Measurements from ENCODE around the gene DENND4A.

The DENND4A gene

DNA sequence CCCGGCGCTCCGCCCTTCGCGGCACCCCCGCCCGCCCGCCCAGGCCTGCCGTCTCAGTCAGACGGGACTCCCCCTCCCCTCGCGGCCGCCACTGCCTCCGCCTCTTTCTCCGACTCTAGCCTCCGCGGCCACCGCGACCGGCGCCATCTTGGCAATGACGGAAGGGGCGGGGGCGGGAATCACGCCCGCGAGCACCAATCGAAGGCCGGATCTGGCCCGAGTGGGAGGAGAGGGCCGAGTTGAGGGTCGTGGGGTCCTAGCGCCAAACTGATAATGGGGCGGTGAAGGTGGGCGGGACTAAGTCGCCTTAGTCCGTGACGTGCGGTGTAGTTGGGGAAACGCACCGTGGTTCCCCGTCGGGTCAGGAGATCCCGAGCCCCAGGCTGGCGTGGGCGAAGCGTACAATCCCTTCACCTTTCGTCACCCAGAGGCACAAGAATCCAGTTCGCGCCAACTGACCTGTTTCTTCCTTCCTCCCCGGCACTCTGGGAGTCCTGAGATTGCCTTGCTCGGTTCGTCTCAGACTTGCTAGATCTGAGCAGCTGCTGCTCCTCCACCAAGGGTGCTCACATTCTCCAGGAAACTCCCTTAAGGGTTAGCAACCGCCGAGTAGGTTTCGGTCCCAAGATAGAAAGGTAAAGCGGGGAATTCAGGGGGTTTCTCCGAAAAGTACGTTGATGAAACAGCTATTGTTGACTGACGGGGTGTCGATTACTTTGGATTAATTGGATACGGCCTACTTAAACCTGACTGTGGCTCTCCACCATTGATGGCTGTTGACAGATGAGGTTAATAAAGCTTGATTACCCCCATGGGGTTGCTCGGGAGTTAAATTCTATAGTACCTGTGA lies at the start of gene DENND4A:
TSS of gene DENND4A (minus strand) at position 156 of the 850 bp plus-strand sequence. CDS start 35,843 bp downstream, outside the sequence.
- H3K27me3 ChIP-seq (ENCODE audit: control insufficient read depth in 1 of 2, insufficient read depth in 2 of 2, low read length in 2 of 2) = no peaks in the 10 kb centered on the region
- peaks cover 20% of the 10 kb centered on the region for H3K4me1 ChIP-seq (ENCODE audit: insufficient read depth, low read length)
- no peaks in the 10 kb centered on the region for H3K9me3 ChIP-seq (ENCODE audit: low read length)
- H3K9ac ChIP-seq (ENCODE audit: low read length) = peak within 1 kb of the TSS; percentile 90
- H3K4me3 ChIP-seq (ENCODE audit: low read depth in 1 of 2, low read length in 2 of 2) = peak within 1 kb of the TSS; percentile 80 to 89
- H3K36me3 ChIP-seq (ENCODE audit: insufficient read depth, low read length) = no peaks in the 10 kb centered on the region
- H3K27ac ChIP-seq (ENCODE audit: low read depth, low read length) = peak within 1 kb of the TSS; percentile 83

DNA sequence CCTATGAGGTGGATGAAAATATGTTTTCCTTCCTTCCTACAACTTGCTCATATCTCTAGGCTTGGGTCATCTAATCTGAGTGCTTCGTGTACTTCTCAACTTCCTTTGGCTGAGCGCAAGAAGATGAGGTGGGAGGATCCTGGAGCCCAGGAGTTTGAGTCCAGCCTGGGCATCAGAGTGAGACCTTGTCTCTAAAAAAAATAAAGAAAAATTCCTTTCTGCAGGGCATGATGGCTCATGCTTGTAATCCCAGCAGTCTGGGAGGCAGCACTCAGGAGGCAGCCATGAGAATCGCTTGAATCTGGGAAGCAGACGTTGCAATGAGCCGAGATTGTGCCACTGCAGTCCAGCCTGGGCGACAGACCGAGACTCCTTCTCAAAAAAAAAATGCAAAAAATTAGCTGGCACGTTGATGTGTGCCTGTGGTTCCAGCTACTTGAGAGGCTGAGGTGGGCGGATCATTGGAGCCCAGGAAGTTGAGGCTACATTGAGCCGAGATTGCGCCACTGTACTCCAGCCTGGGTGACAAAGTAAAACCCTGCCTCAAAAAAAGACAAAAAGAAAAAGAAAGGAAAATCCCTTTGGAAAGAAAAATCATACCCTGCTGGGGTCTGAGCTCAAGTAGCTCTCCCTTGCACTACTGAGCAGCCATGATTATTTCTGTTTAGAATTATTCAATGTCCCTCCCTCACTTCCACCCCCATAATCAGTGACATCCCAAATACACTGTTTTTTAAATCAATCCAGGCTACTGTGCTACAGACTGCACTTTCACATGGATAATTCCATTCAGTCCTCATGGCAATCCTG lies 49.2 kb upstream of the DENND4A start:
- no peak overlapping the region for H3K4me3 ChIP-seq (ENCODE audit: low read depth in 1 of 2, low read length in 2 of 2)
- H3K9me3 ChIP-seq (ENCODE audit: low read length) = no peaks in the 10 kb centered on the region
- no peaks in the 10 kb centered on the region for H3K27me3 ChIP-seq (ENCODE audit: control insufficient read depth in 1 of 2, insufficient read depth in 2 of 2, low read length in 2 of 2)
- no peak overlapping the region for H3K27ac ChIP-seq (ENCODE audit: low read depth, low read length)
- H3K9ac ChIP-seq (ENCODE audit: low read length) = no peak overlapping the region
- no peaks in the 10 kb centered on the region for H3K36me3 ChIP-seq (ENCODE audit: insufficient read depth, low read length)
- H3K4me1 ChIP-seq (ENCODE audit: insufficient read depth, low read length) = no peaks in the 10 kb centered on the region

DNA sequence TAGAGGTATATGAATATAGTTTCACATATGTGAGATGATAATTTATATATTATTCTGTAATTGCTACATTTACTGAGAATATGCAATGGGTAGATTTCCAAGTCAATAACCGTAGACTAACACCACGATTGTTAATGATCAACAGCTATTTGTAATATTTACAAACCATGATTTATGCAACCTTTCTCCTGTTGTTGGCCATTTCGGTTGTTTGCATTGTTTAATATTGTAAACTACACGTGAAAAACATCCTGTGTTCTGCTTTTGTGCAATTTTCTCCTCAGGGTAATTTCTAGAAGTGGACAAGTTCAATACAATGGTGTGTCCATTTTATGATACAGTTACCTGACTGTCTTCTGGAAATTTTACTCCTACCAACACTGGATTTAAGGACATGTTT lies 47.9 kb upstream of the DENND4A start:
- no peak overlapping the region for H3K4me3 ChIP-seq (ENCODE audit: low read depth in 1 of 2, low read length in 2 of 2)
- no peaks in the 10 kb centered on the region for H3K9me3 ChIP-seq (ENCODE audit: low read length)
- H3K27ac ChIP-seq (ENCODE audit: low read depth, low read length) = no peak overlapping the region
- no peaks in the 10 kb centered on the region for H3K27me3 ChIP-seq (ENCODE audit: control insufficient read depth in 1 of 2, insufficient read depth in 2 of 2, low read length in 2 of 2)
- H3K36me3 ChIP-seq (ENCODE audit: insufficient read depth, low read length) = no peaks in the 10 kb centered on the region
- H3K4me1 ChIP-seq (ENCODE audit: insufficient read depth, low read length) = peaks cover 12% of the 10 kb centered on the region
- H3K9ac ChIP-seq (ENCODE audit: low read length) = no peak overlapping the region

DNA sequence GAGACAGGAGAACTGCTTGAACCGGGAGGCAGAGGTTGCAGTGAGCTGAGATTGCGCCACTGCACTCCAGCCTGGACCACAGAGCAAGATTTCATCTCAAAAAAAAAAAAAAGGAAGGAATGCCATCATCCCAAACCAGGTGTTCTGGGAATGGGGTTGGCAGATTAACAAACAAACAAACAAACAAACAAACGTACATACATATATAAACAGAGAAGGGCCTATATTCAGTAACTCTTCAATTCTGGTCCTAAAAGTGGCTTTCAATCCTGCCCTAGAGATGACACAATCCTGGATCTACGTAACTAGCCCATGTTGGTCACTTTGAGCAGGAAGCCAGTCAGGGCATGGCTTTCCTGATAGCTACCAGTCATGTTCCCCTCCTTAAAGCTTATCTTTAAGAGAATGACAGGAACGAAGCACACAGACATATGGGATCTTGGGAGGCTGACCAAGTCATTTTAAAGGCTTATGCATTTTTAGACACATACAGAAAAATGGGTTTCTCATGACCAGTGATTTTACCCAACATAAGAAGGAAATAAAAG lies 47.3 kb upstream of the DENND4A start:
- Histone ChIP-seq H3K4me3 (ENCODE audit: low read depth in 1 of 2, low read length in 2 of 2) (no peak overlapping the region), H3K36me3 (ENCODE audit: insufficient read depth, low read length) (no peaks in the 10 kb centered on the region), H3K27me3 (ENCODE audit: control insufficient read depth in 1 of 2, insufficient read depth in 2 of 2, low read length in 2 of 2) (no peaks in the 10 kb centered on the region), H3K27ac (ENCODE audit: low read depth, low read length) (no peak overlapping the region), H3K9me3 (ENCODE audit: low read length) (no peaks in the 10 kb centered on the region), H3K9ac (ENCODE audit: low read length) (no peak overlapping the region), H3K4me1 (ENCODE audit: insufficient read depth, low read length) (peaks cover 18% of the 10 kb centered on the region)

DNA sequence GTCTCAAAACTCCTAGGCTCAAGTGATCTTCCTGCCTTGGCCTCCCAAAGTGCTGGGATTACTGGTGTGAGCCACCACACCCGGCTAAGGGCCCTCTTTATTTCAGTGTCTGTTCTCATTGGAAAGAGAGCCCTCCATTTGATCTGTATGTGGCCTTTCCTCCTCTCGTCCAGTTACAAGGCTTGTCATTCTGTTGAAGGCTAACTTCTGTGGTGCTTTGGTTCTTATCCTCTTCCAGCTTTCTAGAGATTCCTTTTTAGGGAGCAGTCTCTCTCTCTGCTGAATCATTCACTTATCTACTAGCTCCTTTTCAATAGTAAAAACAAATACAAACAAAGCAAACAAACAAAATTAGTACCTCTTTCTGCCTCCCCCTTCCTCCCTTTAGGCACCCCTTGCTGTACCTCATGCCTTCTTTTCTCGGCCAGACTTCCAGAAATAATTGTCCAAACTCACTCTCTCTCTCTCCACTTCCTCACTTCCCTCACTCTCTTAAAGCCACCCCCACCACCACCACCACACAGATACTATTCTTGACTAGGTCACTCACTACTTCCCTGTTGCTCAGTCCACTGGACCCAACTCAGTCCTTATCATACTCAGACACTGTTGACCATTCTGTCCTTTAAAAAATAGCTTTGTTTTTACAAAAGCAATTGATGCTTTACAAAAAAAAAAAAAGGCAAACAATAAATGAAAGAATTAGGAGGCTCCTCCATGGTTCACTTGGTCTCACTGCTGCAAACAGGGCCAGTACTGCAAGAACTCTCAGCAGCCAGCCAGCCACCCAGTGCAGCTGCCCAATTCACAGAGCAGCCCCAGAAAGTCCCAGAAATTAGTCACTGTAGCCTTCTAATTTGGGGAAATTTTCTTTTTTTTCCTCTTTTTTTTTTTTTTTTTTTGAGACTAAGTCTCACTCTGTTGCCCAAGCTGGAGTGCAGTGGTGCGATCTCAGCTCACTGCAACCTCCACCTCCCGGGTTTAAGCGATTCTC lies 45.5 kb upstream of the DENND4A start:
- no peaks in the 10 kb centered on the region for H3K9me3 ChIP-seq (ENCODE audit: low read length)
- peaks cover 36% of the 10 kb centered on the region for H3K4me1 ChIP-seq (ENCODE audit: insufficient read depth, low read length)
- H3K9ac ChIP-seq (ENCODE audit: low read length) = no peak overlapping the region
- no peaks in the 10 kb centered on the region for H3K27me3 ChIP-seq (ENCODE audit: control insufficient read depth in 1 of 2, insufficient read depth in 2 of 2, low read length in 2 of 2)
- H3K36me3 ChIP-seq (ENCODE audit: insufficient read depth, low read length) = no peaks in the 10 kb centered on the region
- no peak overlapping the region for H3K4me3 ChIP-seq (ENCODE audit: low read depth in 1 of 2, low read length in 2 of 2)
- no peak overlapping the region for H3K27ac ChIP-seq (ENCODE audit: low read depth, low read length)

DNA sequence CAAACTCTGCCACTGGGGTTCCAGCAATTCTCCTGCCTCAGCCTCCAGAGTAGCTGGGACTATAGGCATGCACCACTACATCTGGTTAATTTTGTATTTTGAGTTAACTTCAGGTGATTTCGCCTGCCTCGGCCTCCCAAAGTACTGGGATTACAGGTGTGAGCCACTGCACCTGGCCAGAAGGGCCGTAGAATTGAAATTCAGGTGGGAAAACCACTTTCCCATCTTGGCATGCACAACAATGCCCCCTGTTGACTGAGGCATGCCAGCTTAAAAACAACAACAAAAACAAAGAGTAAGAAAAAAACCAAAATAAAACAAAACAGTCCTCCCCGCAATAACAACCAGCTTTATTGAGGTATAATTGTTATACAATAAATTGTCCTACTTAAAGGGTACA lies 44.6 kb upstream of the DENND4A start:
- H3K4me1 ChIP-seq (ENCODE audit: insufficient read depth, low read length) = peaks cover 41% of the 10 kb centered on the region
- no peaks in the 10 kb centered on the region for H3K36me3 ChIP-seq (ENCODE audit: insufficient read depth, low read length)
- no peaks in the 10 kb centered on the region for H3K9me3 ChIP-seq (ENCODE audit: low read length)
- no peak overlapping the region for H3K4me3 ChIP-seq (ENCODE audit: low read depth in 1 of 2, low read length in 2 of 2)
- no peaks in the 10 kb centered on the region for H3K27me3 ChIP-seq (ENCODE audit: control insufficient read depth in 1 of 2, insufficient read depth in 2 of 2, low read length in 2 of 2)
- H3K9ac ChIP-seq (ENCODE audit: low read length) = no peak overlapping the region
- no peak overlapping the region for H3K27ac ChIP-seq (ENCODE audit: low read depth, low read length)

DNA sequence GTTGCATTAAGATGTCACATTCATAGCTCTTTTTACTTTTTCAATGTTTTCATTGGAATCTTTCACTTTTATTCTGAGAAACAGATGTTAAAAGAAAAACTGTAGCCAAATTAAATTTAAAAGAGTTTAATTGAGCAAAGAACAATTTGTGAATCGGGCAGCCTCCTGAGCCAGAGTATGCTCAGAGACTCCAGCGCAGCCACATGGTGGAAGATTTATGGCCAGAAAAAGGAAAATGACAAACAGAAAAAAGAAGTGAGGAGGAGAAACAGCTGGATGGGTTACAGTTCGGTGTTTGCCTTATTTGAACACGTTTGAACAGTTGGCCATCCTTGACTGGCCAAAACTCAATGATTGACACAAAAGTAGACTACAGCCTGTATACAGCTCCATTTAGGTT lies 43.4 kb upstream of the DENND4A start:
- H3K4me1 ChIP-seq (ENCODE audit: insufficient read depth, low read length) = peaks cover 41% of the 10 kb centered on the region

DNA sequence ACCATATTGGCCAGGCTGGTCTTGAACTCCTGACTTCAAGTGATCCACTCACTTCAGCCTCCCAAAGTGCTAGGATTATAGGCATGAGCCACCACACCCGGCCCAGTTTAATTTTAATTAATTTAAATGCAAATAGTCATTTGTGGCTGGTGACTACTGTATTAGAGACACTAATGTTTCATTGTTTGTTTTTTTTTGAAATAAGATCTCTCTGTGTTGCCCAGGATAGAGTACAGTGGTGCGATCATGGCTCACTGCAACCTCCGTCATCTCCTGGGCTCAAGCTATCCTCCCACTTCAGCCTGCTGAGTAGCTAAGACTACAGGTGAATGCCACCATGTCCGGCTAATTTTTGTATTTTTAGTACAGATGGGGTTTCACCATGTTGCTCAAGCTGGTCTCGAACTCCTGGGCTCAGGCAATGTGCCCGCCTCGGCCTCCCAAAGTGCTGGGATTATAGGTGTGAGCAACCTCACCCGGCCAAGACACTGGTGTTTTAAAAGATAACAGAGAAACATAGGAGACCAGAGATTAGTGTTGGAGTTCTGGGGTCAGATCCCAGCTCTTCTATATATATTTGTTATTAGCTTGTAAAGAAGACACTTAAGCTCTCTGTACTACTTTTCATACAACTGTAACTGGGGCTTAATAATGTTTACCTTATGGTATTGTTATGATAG lies 42.6 kb upstream of the DENND4A start:
- no peaks in the 10 kb centered on the region for H3K36me3 ChIP-seq (ENCODE audit: insufficient read depth, low read length)
- H3K4me3 ChIP-seq (ENCODE audit: low read depth in 1 of 2, low read length in 2 of 2) = no peak overlapping the region
- no peak overlapping the region for H3K9ac ChIP-seq (ENCODE audit: low read length)
- H3K27ac ChIP-seq (ENCODE audit: low read depth, low read length) = no peak overlapping the region
- H3K9me3 ChIP-seq (ENCODE audit: low read length) = no peaks in the 10 kb centered on the region
- H3K4me1 ChIP-seq (ENCODE audit: insufficient read depth, low read length) = peaks cover 41% of the 10 kb centered on the region
- H3K27me3 ChIP-seq (ENCODE audit: control insufficient read depth in 1 of 2, insufficient read depth in 2 of 2, low read length in 2 of 2) = no peaks in the 10 kb centered on the region

More for the DNA sequence above, 43.4 kb upstream of the DENND4A start:
- Histone ChIP-seq H3K9ac (ENCODE audit: low read length) (no peak overlapping the region), H3K4me3 (ENCODE audit: low read depth in 1 of 2, low read length in 2 of 2) (no peak overlapping the region), H3K27ac (ENCODE audit: low read depth, low read length) (no peak overlapping the region), H3K36me3 (ENCODE audit: insufficient read depth, low read length) (no peaks in the 10 kb centered on the region), H3K9me3 (ENCODE audit: low read length) (no peaks in the 10 kb centered on the region), H3K27me3 (ENCODE audit: control insufficient read depth in 1 of 2, insufficient read depth in 2 of 2, low read length in 2 of 2) (no peaks in the 10 kb centered on the region)

DNA sequence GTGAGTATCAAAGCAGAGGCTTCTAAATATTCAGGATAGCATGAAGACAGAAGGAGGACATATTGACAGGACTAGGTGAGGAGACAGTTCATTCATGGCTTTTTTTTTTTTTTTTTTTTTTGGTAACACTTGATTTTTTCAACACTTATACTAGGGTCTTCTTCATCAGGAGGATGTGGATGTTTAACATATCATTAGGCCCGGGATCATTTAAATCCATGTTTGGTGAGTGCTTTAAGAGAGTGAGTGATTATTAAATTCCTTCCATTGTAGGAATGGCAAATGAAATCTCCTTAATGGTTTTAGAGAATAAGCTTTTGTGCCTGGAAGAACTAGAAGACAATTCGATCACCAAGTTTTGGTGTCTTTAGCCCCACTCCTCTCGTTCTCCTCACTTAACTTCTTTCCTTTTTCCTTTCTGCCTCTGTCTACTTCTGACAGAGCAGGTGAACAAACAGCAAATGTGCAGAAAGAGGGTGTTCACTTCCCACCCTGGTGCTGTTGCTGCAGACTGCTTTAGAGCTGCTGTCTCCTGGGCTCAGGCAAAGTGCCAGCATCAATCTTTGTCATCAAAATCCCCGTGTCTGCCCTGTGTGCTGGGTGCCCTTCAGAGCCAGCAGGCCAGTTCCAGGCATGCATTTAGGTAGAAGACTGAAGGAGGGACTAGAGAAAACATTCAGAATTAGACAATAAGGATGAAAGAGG lies 41.6 kb upstream of the DENND4A start:
- Histone ChIP-seq H3K36me3 (ENCODE audit: insufficient read depth, low read length) (no peaks in the 10 kb centered on the region), H3K27ac (ENCODE audit: low read depth, low read length) (peak overlapping the region; percentile 78), H3K27me3 (ENCODE audit: control insufficient read depth in 1 of 2, insufficient read depth in 2 of 2, low read length in 2 of 2) (no peaks in the 10 kb centered on the region), H3K4me1 (ENCODE audit: insufficient read depth, low read length) (peaks cover 41% of the 10 kb centered on the region), H3K4me3 (ENCODE audit: low read depth in 1 of 2, low read length in 2 of 2) (no peak overlapping the region), H3K9me3 (ENCODE audit: low read length) (no peaks in the 10 kb centered on the region), H3K9ac (ENCODE audit: low read length) (no peak overlapping the region)

All from muscle layer of colon (tissue), 2 donors.